GM18505 (cell line): ENCODE data around the gene SERPINE2.

Source experiments
- ATAC-seq: cut with Tn5 transposase; IDR thresholded peaks from one replicate; pipeline ENCODE4 v1.9.1; 2021; ENCODE audit not compliant: unreplicated experiment
- POLR2A ChIP-seq: IDR thresholded peaks from 4 replicates; pipeline ENCODE4 v1.6.1; 2011; ENCODE audit warnings: borderline replicate concordance; ENCODE audit not compliant: insufficient read depth, insufficient read length; ENCODE audit errors: extremely low read depth

SERPINE2 gene

DNA sequence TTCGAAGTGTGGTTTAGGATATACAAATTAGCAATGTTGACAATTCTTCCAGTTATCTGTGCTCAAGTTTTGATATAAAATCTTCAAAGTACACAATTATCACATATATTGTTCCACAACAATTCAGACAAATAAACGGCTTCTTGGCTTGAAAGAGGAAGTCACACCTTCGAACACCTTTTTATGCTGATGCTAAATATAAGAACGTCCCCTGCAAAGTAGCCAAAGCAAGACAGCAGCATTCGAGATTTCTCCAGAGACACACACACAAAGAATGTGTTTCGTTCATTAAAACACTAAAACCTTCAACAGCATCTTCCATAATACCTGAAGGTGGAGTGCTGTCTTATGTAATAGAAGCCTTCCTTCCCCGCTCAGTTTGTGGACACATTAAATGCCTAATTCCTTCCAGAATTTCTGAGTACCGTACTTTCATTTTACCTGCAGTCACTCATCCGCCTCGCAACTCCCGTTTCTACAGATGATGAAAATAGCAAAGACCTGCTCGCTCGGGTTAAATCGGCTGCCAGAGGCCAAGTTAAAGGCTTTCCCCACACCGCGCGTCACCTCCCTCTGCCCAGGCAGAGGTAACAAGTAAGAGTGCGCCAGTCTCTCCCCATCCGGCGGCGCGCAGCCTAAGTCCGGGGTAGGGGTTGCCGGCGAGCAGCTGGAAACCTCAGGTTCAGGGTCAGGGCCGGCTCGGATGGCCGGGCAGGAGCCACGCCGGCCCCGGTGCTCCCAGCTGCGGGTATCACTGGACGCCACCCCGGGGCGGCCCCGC, 847 bp downstream of the SERPINE2 start:
- TF ChIP-seq POLR2A, result no peak
- ATAC-seq, result peak; percentile 58

- ATAC-seq, result no peak
Measured at GRCh38 chr2:224036731-224037361, 2.2 kb downstream of the SERPINE2 start.

GRCh38 chr2:224034017-224034416, 5.1 kb downstream of the SERPINE2 start:
- TF ChIP-seq POLR2A, result no peak
- ATAC-seq, result no peak

More at GRCh38 chr2:224036731-224037361, 2.2 kb downstream of the SERPINE2 start:
- no peak for TF ChIP-seq POLR2A

DNA sequence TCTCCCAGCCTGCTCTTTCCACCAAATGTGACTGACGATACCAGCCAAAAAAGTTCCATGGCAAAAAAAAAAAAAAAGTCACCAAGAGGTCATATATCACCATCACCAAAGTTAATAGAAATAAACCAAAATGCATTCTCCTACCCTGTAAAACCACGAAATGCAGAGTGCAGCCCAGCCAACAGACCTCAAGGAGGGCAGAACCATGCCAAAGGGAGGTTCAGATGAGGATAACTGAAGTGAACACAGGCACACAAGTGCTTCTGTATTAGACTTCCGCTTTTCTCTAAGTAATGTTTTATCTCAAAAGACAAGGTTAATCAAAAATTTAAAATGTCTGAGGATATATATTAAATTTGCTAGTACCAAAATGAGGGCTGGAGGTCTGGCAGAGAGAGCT, 5.5 kb downstream of the SERPINE2 start:
- no peak for ATAC-seq
- TF ChIP-seq POLR2A, result no peak

GRCh38 chr2:224032283-224032682, 6.8 kb downstream of the SERPINE2 start:
- no peak for ATAC-seq
- TF ChIP-seq POLR2A, result no peak

GRCh38 chr2:224031358-224031970, 7.6 kb downstream of the SERPINE2 start:
- TF ChIP-seq POLR2A, result no peak
- ATAC-seq, result no peak

DNA sequence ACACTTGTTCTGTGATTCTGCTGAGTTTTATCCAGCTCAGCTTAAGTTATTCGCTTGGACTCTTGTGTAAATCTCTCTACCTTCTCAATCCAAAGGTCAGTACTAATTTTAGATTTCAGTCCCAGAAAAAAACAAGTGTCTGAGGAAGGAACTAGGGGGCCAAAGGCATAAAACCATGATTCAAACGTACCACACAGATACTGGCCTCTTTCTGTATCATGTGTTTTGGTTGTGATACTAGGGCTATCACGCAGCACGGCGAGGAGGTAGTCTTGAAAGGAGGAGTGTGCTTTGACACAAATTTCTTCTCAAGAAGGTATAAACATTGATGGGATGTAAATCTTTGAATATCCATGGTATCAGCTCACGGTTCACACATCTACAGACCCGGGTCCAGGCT, 8.3 kb downstream of the SERPINE2 start:
- no peak for ATAC-seq
- TF ChIP-seq POLR2A, result no peak

DNA sequence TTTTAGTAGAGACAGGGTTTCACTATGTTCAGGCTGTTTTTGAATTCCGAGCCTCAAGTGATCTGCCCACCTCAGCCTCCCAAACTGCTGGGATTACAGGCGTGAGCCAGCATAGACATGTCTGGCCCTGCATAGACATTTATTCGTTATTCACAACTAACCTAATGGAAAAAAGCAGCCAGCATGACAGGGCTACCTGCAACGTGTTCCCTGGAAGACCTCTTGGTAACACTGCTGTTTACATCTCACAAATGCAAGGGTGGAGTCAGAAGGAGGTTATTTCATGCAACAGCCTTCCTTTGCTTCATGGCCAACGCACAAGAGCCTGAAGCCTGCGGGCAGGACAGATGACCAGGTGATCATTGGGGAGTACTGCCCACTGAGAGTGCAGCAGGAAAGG, 9.2 kb downstream of the SERPINE2 start:
- ATAC-seq, result no peak
- no peak for TF ChIP-seq POLR2A

DNA sequence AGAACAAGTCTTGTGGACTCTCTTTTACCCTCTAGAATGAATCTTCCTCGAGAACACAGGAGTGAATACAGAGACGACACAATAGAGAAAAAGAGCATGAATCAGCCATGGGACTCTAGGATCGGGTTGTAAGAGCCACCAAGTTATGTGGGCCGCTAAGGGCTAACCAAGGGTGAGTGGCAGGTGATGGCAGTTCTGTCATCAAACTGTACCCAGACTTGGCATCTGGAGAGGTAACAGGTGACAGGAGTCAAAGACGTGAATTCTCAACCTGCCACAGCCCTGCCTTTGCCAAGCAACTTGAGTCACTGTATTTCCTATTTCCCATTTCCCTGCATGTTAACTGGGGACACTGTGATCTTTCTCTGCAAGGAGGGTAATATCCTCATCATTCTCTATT, 11.2 kb downstream of the SERPINE2 start:
- no peak for ATAC-seq
- TF ChIP-seq POLR2A, result no peak

DNA sequence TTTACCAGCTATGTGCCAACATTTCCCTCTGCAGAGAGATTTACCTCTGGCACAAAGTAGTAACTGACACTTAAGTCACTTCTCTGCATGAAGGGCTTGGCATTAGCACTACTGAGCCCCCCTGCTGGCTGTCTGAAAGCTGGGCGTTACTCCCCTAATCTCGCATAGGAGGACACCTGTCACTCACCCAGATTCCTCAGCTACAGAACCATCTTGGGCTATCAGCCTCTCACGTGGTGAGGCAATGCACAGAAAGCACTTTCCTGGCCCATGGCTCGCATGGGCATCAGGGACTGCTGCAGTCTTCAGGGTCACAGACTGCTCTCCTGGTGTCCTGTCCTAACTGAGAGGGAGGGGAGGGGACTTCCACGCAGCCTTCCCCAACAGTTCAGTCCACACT, 12.0 kb downstream of the SERPINE2 start:
- ATAC-seq, result no peak
- TF ChIP-seq POLR2A, result no peak

DNA sequence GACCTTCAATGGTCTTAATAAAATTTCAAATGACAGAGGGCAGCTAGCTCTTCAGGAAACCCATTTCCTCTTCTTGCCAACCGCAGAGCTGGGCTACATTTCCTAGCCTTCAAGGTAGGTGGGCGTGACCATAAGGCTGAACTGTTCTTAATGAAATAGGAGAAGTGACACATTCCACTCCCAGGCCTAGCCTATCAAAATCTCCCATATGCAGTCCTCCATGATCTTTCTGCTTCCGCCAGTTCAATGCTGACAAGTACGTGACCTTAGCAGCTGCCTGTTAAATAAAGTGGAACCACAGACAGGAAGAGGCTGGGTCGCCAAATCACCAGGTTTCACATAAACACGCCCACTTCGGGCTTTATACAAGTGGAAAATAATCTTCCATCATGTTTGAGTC, 13.2 kb downstream of the SERPINE2 start:
- ATAC-seq, result peak; percentile 95
- no peak for TF ChIP-seq POLR2A

GRCh38 chr2:224024270-224024669, 14.8 kb downstream of the SERPINE2 start:
- no peak for TF ChIP-seq POLR2A
- ATAC-seq, result no peak

GRCh38 chr2:224023188-224023587, 15.9 kb downstream of the SERPINE2 start:
- no peak for TF ChIP-seq POLR2A
- ATAC-seq, result no peak

- TF ChIP-seq POLR2A, result no peak
- no peak for ATAC-seq
Measured at GRCh38 chr2:224022486-224022885, 16.6 kb downstream of the SERPINE2 start.

DNA sequence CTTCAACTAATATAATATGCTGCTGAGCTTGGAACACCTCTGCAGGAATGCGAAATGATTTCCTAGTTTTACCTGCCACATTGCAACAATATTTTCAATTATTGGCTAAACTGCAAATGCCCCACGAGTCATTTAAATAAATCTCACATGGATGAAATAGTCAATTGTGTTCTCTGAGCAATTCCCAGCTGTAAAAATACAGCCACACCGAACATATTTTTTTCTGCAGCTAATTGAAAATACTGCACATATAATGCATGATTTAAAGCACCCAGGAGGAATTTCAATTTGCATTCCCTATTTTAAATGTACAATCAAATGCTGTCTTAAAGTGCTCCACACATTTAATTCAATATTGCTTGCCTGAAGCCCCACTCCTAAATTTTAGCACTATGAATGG, 18.6 kb downstream of the SERPINE2 start:
- ATAC-seq, result no peak
- no peak for TF ChIP-seq POLR2A

- no peak for ATAC-seq
- TF ChIP-seq POLR2A, result no peak
Measured at GRCh38 chr2:224017957-224018356, 21.1 kb downstream of the SERPINE2 start.
